ENCODE results near the gene GSTT2B. TPM values are rescaled to one million over a fixed set of nuclear protein-coding genes. Genes with fewer than 3 reads are reported as not detected.

The GSTT2B gene
- total RNA-seq, 4 donors from 2014 or later, result 1.7 to 7.5 (median 3.5) TPM

GRCh38 chr22:23913661-23914353, 47.2 kb downstream of the GSTT2B start:
- TF ChIP-seq CTCF (IDR thresholded peaks at IDR 0.05; ENCODE audit: low read depth), result no peak

- no peak for TF ChIP-seq CTCF (IDR thresholded peaks at IDR 0.05; ENCODE audit: low read depth)
Measured at GRCh38 chr22:23913306-23913660, 47.7 kb downstream of the GSTT2B start.

GRCh38 chr22:23912293-23912903, 48.6 kb downstream of the GSTT2B start:
- no peak for TF ChIP-seq CTCF (IDR thresholded peaks at IDR 0.05; ENCODE audit: low read depth)

- TF ChIP-seq CTCF (IDR thresholded peaks at IDR 0.05; ENCODE audit: low read depth), result no peak
Measured at GRCh38 chr22:23911318-23911980, 49.5 kb downstream of the GSTT2B start.

GRCh38 chr22:23910496-23911190, 50.4 kb downstream of the GSTT2B start:
- no peak for TF ChIP-seq CTCF (IDR thresholded peaks at IDR 0.05; ENCODE audit: low read depth)

- no peak for TF ChIP-seq CTCF (IDR thresholded peaks at IDR 0.05; ENCODE audit: low read depth)
Measured at GRCh38 chr22:23909296-23909898, 51.6 kb downstream of the GSTT2B start.
